Hypothalamus (tissue), 51 donors: ENCODE measurements around the gene CLSTN2.
A peak's percentile ranks its signal among the peaks of the same experiment; 100 is the strongest.
"Not testable (repeated sequence)": the region's sequence is repeated elsewhere in the genome, so short reads cannot be mapped to it uniquely, and the experiment has no call there.

ENCODE experiments used
- DNase-seq, 51 donors: peaks; one replicate each; lab custom pipeline; 2025; lab: John Stamatoyannopoulos, UW

CLSTN2 gene

DNA sequence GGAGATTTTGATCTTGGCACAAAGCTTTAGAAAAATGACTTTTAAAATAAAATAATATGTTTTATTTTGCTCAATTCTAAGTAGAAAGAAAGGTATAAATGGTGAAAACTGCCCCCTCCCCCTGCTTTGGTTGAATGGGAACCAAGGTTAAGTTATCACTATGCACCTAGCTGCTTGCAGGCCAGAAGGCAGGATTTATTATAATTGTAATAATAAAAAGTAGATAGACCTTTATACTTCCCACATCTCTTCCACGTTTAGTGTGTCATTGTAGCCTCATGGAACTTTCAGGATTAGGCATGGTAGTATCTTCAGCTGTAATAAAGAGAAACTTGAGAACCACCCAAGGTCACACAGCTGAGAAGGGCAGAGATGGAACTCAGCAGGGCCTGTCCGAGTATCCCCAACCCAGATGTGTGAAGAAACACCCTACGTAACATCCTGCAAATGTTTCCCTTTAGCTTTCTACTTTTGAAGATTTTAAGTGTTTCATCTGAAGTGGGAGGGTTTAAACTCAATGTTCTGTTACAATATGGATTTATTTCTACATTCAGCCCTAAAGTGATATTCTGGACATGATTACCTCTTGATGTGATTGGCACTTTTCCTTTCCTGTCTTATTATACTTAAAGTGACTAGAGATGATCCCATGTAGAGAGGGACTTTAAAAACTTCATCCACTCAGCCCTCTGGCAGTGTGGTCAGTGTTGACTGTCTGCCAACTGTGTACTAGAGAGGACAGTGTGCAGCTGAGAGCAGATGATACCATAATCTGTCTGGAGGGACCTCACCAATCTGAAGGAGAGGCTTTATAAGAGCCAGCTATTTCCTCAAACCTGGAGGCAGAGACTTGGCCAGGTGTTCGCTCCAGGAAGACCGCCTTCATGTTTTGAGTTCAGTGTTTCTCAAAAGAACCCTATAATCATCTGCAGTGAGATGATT is 460.4 kb downstream of the CLSTN2 start:
- no peak for DNase-seq

DNA sequence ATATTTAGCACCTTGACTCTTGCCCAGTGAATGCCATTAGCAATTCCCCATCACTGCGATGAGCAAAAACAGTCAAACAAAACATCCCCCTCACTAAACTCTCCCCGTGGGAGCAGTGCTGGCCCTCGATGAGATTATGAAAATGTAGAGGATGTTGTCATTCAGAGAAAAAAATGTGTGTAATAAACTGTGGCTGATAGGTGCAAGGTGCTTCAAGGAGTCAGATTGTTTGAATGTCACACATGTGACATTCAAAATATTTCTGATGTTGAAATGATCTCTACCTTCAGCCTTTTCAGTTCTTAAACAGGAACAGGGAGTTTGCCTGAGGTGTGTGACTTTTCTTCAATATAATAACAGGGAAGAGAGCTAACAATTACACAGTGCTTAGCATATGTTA is 461.1 kb downstream of the CLSTN2 start:
- no peak for DNase-seq

DNA sequence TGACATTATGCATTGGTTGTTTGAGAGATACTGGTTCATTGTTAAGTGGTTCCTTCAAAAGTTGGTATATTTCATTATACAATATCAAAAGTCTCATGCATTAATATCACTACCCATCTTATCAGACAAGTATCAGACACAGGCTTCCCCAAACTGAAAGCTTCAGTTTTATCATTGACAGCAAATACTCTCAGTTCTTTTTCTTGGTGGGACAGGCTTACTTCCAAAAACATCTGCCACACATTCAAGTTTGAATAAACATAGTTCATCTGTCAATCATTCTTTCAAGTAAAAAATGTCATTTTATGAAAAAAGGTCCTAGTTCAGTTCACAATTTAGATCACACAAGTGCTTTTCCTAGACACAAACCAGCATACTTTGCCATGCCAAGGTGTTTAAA is 462.9 kb downstream of the CLSTN2 start:
- DNase-seq = no peak

DNA sequence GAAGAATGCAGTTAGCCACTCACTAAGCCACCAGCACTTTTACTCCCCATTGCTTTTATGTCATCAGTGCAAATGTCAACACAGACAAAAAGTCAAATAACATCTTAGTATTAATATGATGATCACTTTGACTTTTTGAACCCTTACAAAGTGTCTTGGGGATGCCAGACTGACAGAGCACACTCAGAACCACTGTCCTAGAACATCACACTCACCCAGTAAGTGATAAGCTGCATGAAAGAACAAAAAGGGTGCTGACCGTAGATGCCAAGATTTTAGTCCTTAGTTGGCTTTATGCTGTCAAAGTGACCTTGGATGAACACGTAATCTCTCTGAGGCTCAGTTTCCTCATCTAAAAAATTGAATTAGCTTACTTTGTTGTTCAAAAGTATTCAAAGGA is 463.4 kb downstream of the CLSTN2 start:
- no peak for DNase-seq

DNA sequence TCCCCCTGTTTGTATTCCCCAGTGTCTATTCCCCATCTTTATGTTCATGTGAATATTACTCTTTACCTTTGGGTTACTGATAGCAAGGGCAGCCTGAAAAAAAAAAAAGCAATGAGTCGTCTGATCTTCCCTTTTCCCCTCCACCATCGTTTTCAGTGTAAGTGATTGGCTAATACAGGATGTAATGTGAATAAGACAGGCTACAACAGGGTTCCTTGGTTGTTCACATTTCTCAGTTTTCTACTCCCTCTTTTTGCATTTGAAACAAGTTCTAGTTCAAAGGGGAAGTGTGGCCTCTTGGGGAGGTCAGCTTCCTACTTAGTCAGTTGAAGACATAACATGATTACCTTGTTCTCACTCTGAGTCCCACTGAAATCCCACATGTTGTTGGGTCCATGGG is 464.9 kb downstream of the CLSTN2 start:
- no peak for DNase-seq

DNA sequence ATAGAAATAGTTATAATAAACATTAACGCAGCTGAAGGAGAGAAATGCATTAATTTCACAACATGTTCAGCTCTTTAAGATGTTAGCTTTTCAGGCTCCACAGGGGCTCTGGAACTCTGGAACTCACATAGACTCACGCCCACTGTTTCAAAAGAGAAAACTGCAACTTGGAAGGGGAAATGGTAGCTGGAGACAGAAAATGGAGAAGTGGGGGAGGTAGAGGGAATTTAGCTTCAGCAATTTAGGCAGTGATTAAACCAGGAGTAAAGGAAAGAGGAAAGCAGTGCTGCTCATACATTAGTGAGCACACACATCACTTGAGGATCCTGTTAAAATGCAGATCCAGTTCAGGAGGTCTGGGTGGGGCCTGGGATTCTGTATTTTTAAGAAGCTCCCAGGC is 468.1 kb downstream of the CLSTN2 start:
- DNase-seq = no peak

DNA sequence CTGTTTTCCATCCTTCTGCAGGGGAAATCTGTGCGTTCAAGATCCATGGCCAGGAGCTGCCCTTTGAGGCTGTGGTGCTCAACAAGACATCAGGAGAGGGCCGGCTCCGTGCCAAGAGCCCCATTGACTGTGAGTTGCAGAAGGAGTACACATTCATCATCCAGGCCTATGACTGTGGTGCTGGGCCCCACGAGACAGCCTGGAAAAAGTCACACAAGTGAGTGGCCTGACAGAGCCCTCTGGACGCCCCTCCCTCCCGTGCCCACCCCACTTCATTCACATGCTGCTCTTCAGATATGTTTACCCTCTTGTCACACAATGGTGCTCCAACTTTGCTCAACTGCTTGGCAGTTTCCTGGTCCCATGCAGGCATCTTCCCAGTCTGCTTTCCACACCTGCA is 468.6 kb downstream of the CLSTN2 start:
- DNase-seq = no peak

DNA sequence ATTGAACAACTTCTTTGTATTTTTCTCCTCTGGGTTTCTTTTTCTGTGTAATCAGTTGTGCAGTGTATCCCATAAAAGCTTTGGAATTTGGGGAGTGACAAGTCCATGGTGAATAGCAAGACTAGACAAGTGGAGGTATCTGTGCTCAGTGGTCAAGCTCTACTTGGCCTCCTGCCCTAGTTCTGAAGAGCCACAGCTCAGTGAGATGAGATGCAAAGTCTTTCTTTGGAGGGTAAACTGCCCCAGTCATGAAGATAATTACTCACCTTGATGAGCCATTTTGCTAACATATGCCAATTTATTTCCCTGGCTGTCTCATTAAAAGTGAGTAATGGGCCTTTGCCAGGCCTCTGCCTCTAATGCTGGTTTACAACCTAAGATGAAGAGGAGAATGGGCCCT is 471.7 kb downstream of the CLSTN2 start:
- no peak for DNase-seq

DNA sequence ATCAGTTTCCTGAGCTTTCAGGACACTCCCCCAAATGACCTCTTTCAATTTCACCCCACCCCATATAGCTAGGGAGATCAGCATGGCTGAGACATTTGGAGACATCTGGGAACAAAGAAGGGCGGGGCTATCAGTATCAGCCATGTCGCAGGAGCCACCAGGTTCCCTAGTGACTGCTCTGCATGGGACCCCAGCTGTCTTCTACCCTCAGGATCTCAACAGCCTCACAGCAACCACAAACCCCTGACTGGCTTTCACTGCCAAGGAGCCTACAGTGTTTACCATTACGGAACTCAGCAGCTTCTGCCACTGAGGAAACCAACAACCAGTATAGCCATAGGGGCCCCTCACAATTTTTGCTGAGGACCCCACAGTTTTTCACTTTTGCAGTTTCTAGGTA is 473.3 kb downstream of the CLSTN2 start:
- no peak for DNase-seq

DNA sequence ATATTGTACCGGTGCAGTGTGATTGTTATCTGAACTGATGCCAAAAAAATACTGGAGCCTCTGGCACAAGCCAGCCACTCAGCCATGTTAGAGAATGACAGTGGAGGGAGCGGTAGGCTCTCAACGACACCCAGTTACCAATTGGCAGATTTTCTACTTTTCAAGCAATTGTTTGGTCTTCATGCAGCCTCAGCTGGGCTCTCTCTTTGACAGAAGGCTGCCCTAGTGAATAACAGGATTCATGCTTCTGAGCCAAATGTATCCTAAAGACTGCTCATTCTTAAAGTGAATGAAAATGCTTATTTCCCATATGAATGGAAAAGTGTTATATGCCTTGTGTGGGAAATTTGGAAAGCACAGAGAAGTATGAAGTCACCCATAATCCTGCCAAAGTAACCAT is 481.7 kb downstream of the CLSTN2 start:
- no peak for DNase-seq

DNA sequence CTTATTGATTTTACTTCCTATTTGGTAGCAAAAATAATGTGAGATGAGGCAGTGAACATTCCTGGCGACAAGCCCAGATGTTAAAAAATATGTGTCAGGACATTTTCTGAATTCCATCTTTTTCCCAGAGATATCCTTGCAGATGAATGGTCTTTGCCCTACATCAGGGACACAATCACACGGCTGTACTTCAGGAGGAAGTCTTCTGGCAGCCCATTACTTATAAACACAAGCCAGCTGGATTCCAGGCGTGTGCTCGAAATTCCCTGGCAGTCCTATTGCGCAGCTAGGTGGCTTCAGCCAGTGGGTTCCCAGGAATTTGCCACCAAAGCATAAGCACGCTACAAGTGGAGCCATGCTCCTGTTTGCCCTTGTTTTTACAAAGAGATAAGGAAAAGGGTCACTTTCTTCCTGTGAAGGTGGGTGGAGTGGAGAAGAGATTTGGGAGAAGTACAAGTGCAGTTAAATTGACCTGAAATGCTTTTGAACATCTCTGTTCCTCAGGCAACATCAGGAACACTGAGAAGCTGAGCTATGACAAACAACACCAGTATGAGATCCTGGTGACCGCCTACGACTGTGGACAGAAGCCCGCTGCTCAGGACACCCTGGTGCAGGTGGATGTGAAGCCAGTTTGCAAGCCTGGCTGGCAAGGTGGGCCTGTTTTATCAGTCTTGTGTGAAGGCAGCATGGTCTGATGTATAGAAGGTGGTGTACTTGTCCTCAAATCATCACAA is 485.8 kb downstream of the CLSTN2 start:
- no peak for DNase-seq

DNA sequence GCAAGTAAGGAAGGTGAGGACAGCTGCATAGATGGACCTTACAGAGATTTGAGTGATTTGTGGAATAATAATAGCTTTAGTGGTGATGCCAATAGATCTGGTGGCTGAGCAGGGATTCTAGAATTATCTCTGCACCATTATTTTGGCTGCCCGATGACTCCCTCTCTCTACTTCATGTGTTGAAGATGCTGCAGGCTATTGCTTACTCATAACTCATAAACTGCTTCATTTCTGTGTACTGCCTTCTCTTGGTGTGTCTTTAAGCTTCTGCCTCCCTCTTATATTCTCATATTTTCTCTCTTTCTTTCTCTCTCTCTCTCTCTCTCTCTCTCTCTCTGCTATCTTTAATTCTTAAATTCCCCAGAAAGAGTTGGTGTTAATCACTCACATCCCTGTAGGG is 486.9 kb downstream of the CLSTN2 start:
- DNase-seq = no peak

DNA sequence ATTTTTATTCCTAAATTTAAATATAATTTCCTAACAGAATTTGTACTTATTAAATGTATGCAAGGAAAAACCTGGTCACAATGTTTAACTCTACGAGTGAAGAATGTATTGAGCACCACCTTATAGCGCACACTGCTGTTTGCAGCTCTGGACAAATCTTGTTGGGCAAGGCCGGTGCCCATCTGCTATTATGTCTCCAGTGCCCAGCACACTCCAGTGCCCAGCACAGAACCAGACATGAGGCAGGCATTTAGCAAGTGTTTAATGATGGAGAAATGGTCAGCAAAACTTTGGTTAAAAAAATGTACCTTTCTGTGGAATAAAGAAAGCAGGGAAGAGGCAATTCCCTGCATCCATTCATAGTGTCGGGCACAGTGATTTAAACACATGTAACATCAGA is 488.2 kb downstream of the CLSTN2 start:
- no peak for DNase-seq

DNA sequence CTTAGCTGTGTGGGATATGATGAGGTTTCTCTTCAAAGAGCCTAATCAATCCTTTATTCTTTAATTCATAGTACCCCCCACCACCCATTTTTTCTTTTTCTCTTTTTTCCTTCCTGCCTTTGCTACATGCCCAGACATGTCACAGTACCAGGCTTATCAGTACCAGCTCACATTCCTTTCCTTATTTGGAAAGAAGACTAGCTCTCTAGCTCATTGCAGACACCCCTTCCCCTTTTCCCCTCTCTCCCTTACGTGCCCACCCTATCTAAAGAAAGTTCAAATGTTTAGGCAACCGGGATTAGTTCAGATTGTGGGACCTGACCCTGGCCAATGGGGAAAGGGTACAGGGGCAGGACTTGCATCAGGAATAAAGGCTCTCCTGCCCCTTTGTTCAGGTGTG is 488.6 kb downstream of the CLSTN2 start:
- DNase-seq = not testable (repeated sequence)

DNA sequence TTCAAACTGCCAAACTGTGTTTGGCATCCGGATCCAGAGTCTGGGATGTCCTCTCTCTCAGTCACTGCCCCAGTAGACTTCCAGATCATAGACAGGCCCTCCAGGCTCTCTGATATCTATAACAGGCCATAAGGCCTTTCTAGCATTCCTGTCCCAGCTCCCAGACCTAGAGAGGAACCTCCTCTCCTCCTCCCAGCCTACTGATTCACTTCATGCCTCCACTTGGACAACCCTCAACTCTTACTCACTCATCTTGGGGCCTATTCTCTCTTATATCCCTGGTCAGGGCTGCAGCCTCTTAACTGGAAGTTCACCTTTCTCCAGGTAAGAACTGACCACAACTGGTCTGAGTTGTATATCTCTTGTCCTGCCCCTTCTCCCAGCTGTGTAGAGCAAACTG is 489.2 kb downstream of the CLSTN2 start:
- no peak for DNase-seq

DNA sequence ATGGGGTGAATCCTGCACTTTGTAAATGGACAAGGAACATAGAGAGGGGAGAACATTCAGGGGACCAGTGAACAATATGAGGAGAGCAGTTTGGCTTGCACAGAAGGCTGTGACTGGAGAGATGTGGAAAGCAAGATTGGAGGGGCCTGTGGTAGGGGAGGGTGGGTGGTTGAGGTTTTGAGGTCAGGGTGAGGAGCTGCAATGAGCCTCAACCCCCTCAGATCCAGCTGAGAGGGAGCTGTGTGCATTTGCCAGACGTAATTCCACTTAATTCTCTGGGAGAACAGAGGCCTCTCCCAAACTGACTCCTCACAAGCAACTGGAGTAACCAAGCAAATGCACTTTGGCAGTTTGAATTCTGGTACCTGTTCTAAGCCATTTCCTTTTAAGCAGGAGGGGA is 489.7 kb downstream of the CLSTN2 start:
- DNase-seq = no peak

DNA sequence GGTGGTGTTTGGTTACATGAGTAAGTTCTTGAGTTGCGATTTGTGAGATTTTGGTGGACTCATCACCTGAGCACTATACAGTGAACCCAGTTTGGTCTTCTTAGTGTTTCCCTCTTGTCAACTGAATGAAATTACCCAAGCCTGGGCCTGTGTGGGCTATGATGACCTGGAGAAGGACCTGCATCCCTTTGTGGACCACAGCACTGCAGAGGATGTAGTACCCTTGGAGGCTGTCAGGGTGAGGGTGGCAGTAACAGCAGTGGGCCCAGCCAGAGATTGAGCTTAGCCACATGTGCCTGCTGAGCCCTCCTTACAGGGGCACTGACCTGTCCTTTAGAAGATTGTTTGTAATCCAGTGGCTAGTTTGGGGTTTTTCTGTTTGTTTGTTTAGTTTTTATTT is 492.8 kb downstream of the CLSTN2 start:
- DNase-seq = no peak

DNA sequence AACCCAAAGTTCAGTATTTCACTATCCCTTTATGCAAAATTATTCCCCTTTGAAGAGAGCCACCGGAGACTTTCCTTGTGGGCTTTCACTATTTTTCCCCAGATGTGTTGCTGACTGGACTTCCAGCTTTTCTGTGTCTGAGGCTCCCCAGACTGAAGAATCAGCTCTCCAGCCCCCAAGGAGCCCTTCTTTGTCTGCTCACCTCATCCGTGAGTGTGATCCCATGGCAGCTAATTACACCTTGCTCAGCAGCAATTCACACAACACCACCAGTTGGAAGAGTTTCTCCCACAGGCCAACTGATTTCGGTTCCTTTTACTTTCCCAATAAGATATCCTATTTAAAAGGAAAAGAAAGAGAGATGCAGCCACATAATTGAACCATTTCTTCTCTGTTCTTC is 493.4 kb downstream of the CLSTN2 start:
- no peak for DNase-seq

DNA sequence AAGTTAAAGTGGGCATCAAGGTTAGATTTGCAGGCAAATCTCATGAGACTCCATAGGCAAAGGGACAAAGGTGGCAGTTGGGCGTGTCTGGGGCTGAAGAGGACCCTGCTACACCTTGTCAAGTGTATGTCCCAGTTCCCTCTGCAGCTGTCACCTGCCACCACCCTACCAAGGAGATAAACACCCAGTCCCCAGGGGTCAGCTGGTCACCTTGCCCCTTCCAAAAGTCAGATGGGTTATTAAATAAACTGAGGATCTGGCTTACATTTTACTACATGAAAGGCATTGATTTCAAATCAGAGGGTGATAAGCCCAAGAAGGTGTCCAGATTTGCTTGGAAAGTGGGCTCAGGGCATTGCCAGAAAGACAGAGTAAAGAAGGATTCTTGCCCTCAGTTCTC is 494.8 kb downstream of the CLSTN2 start:
- DNase-seq = no peak

DNA sequence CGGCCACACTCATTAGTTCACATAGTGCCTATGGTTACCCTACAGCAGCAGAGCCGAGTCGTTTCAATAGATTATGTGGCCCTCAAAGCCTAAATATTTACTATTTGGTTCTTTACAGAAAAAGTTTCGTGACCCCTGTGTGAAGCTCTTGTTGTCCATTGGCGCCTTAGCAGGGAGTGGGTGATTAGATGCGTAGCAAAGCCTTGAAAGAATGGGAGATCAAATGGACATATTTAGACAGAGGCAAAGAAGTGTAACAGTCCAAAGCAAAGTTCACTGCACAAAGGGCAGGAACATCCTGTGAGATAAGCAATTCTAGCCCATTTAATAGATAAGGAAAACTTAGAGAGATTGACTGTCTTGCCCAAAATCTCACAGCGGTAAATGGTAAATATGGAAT is 495.5 kb downstream of the CLSTN2 start:
- DNase-seq = no peak

DNA sequence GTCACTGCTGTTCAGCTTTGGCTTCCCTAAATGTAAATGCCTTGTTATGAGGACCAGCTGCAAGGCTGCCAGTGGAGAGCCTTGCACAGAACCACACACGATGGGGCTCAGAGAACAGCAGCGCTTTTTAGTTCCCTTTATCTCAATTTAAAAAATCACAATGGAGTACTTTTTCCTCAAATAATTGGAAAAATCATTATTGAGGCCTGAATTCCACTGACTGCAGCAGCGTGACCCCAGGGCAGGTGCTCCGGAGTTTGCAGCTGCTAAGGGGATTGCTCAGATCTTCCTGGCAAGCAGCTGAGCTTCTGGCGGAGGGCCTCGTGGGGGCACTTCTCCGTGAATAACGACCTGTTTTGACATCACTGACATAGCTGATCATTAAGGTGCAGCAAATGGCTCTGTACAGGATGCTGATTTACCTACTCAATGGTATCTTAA is 497.3 kb downstream of the CLSTN2 start:
- DNase-seq = peak in 1 of 51 donors; percentile 2

DNA sequence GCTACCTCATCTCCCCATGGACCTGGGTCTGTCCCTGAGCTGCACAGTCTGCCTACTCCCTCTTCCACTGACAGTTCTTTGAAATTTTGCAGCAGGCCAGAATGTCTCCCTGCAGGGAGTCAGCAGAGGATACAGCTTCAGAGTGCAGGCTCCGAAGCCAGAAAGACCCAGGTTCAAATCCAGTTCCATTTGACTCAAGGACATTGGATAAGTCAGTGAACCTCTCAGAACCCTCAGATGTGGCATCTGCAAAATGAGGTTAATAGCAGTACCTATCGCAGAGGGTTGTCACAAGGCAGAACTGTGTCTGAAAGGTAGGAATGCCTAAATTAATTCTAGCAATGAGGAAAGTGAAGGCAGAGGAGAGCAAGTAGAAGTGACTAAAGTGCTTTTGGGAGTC is 498.4 kb downstream of the CLSTN2 start:
- no peak for DNase-seq
